Fibroblast of skin of right quadriceps (primary cell): ENCODE measurements around the gene NFIA.

ENCODE experiments used
- DNase-seq: peaks from one replicate; pipeline ENCODE4 v3.0.0-alpha.2; 2013

The NFIA gene

DNA sequence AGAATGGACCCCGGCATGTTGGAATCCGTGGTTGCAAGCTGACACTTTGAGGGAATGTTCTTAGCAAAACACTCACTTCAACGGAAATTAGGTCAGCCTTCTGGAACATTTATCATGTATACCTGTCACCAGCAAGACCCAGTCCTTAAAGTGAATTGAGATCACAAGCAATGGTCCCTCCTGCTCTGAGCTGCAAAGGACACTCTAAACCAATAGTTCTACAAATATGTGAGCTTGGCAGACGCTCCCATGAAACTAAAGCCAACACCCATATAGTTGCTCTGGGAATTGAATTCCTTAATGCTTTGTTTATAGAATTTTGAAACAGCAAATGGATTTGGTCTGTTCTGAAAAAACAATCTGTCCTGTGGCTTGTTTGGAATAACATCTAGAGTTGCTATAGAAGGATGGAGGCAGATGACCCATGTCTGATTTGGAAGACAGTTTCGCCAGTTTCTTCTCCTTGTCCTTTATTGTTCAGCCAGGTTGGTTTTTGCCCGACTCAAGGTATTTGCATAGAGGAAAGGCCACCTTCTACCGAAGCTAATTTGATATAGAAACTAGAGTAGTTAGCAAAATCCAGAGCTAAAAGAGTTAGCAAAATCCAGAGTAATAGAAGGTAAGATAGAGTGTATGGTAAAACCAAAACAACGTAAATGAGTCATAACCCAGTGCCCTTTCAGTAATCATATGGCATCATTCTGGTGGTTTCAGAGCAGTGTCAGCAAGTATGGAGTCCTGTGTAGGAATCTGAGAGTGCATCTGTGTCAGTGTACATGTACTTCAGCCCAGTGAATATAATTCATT, 236.2 kb downstream of the NFIA start:
- DNase-seq: peak; percentile 83

DNA sequence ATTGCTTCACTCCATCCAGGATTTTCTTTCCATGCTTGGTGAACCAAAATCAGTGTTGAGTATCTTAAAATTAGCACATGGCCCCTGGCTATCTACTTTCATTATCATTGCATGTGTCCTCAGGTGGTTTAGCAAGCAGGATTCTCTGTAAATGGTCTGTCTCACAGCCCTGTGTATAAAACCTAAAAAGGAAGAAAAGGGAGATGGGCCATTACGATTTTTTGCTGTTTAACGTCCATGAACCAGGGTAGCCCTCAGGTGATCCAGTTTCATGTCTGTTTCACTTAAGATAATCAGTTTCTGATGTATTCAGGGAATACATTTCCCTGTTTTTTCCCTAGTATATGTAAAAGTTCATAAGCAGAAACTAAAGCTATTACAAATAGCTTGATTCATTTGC, 238.2 kb downstream of the NFIA start:
- no peak for DNase-seq

DNA sequence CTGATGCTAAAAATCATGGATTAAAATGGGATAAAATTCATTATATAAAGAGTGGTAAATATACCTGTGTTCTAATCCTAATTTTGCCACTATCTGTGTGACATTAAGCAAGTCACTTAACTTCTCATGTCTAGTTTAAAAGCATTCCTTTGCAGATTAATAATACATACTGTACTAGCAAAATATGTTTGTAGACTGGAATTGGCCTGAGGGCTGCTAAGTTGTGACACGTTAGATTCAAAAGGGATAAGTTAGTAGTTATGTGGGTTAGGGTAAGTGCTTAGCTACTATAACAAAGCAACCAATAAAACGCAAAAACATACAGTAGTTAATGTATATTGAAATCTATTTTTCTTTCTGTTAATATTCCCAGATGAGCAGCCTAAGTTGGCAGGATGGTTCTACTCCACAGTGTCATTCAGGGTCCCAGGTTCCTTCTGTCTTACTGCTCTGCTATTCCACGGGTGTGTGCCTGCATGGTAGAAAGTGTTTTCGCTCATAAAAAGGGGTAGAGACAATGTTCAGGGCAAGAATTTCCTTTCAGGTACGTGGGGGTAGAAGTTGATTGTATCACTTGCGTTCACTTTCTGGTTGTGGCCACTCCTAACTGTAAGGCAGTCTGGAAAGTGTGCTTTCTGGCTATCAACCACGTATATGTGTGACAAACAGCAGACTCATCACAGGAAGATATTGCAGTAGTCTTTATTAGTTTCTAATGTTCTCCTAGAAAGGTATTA, 239.8 kb downstream of the NFIA start:
- DNase-seq: no peak

DNA sequence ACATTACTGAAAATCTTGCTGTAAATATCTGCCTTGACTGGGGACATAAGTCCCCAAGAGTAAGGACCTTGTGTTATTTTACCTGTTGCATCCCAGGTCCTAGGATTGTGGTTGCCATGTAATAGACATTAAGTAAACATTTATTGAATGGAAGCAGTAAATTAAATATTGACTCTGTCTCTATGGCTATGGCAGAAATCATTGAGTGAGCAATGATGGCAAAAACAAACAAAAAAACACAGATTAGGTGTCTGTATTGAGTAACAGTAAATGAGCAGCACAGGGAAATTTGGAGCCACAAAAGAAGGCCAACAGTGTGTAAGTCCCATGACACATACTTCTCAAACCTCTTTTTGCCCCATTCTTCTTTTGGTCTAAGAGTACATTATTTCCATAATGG, 240.4 kb downstream of the NFIA start:
- no peak for DNase-seq

DNA sequence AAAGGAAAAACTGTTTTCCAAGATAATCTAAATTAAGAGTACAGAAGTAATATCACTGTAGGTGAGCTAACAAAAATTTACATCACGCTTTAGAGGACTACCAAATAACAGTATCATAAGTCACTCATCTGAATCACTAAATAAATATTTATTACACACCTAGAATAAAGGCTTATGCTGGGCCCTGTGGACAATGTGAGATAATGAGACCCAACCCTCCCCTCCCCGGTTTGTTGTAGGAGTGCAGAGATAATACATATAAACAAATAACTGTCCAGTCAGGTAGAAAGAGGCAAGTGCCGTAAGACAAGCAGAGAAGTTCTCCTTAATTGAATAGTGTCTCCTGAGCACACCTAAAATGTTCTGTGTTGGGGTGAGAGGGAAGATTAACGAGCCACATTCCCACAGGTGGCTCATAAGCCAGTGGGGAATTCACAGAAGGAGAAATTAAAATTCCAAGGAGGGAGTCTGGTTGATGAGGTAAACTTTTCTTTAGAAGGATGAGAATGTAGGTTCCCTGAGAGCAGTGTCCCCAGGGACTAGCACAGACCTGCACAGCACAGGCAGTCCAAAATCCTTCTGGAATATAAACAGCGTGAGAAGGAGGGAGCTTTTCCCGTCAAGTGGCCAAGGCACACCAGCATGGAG, 241.4 kb downstream of the NFIA start:
- DNase-seq: no peak

DNA sequence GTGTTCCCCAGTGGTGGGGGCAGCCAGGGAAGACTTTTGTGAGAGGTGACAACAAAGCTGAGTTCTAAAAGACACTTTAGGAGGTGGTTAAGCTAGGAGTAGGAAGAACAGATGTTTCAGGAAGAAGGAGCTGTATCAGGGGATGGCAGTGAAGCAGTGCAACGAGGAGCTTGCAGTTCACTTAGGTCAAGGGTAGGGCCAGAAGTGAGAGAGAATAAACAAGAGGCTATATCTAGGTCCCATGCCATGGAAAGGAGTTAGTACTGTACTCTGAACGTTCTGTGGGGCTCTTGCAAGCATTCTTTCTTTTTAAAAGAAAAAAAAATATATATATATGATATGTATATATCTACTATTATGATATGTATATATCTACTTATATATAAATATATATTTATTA, 244.4 kb downstream of the NFIA start:
- no peak for DNase-seq

DNA sequence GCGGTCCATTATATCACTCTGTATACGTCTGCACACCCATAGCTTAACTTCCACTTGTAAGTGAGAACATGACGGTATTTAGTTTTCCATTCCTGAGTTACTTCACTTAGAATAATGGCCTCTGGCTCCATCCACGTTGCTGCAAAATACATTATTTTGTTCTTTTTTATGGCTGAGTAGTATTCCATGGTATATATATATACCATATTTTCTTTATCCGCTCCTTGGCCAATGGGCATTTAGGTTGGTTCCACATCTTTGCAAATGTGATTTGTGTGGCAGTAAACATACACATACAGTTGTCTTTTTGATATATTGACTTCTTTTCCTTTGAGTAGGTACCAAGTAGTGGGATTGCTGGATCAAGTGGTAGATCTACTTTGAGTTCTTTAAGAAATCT, 245.1 kb downstream of the NFIA start:
- DNase-seq: no peak

DNA sequence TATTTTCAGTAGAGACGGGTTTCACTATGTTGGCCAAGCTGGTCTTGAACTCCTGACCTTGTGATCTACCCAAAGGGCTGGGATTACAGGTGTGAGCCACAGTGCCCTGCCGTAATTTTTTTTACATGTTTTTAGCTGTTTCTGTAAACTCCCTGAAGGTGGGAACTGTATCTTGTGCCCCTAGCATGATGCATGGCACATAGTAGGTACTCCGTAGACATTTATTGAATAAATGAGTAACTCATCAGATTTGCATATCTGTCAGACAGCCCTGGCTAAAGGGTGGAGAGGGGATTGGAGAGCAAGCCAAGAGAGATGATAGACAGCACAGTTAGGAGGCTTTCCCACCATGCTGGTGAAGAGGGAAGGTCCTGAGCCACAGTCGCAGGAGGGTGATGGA, 247.2 kb downstream of the NFIA start:
- DNase-seq: no peak

DNA sequence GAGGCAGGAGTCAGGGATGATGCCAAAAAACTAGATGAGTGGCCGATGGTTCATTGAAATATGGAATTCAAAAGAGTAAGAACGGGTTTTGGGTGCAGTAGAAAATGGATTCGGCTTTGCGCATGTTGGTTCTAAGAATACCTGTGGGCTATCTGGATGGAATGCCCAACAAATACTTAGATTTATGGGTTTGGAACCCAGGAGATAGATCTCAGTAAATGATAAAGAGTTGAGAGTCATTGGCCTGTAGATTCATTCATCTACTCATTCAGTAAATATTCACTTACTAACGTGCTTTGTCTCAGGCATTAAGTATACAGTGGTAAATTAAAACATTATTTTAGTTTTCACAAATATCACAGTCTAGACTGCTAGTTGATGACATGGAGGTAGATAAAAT, 247.7 kb downstream of the NFIA start:
- no peak for DNase-seq

DNA sequence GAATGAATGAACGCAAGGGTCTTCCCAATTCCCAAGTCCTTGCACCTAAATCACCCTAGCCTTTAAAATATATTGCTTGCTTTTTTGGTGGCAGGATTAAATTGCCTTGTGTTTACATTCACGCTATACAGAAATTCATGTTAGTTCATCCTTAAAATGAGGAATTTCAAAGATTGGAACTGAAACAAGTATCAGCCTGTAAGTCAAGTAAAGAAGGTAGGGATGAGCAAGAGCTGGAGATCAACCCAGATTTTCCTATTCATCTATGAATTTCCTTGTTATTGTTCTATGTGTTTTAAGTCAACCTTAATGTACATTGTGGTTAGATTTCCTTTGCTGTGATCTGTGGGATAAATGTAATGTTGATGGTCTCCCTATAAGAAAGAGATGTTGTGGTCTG, 248.2 kb downstream of the NFIA start:
- no peak for DNase-seq

DNA sequence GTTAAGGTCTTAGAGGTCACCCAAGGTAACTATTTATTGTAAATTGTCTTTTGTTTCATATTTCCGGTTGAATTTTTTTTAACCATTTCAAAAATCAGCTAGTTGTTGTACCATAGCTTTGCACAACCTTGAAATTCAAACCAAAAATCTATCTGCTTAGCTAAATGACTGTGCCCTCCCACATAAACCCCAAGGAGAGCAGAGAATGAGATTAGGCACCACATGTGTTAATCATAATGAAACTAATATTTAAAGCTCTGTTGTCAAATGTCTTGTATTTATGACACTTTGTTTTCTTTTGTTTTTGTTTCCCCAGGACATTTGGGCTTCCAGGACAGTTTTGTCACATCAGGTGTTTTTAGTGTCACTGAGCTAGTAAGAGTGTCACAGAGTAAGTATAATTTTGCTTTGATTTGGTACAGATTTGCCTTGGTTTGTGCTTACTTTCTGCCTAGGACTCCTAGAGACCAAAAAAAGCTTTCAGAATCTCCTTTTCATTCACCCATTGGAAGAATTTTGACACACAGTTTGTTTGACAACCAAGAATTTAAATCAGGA, 249.9 kb downstream of the NFIA start:
- DNase-seq: no peak

DNA sequence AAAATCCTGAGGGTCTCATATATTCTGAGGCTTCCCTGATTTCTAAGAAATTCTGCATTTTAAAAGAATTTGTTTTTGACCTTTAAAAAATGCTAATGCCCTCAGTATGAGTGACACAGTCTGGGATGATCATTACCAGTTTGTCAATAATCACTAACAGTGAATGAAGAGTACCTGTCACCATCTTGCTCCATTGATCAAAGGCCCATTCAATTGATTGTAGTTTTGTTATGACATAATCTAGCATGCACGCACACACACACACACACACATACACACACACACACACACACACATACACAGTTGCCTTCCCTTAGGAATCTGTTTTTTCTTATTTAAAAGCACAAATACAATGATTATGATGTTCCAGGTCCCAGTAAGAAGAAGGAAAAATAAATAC, 250.4 kb downstream of the NFIA start:
- no peak for DNase-seq

DNA sequence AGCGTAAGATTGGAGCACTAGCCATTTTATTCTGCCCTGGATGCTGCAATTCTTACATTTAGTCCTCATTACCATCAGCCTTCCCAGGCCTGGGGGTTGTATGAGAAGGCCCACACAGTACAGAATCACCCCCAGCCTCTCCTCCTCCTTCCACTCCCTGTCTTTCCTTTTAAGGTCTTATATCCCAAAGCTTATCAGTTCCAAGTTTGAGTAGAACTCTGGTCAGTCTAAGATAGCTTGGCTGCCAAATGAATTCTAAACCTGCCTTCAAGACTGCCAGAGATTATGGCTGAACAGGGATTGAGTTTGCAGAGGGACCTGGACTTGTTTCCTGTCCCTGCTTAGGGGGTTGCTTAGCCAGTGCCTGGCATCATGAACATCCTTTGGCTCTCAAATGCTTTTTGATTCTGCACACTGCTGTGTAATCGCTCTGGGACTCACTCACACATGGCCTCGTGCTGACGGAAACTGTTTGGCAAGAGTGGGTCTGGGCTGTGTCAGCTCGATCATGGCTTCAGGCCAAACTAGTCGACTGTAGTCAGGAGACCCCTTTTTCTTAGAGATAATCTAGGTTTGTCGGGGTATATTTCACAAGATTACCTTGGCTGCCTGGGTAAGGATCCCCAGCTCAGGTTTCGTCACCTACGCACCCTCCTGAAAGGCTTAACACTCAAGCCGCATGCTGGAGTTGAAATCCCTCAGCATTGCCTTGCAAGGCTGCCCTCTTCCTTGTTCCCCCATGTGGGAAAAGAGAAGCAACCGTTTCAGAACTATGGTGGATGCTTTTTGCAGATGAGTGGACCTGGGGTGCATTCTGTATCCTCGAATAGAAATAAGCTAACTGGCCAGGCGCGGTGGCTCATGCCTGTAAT, 252.6 kb downstream of the NFIA start:
- no peak for DNase-seq

DNA sequence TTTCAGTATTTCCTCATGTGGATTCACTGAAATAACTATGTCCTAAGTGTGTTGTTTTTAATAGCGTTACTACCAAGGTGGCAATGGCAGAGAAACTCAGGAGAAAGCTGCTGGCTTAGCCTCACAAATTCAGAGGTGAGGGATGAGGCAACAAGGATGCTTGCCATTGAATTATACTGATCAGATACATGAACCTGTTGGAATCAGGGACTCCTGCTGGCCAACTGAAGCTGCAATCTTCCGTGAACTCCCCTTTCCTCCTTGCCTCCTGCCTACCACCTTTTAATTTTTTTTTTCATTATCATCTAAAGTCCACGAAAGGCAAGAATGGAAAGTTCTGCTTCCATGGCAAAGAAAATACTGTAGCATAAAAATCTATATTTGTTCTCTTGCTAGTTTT, 254.7 kb downstream of the NFIA start:
- DNase-seq: no peak

DNA sequence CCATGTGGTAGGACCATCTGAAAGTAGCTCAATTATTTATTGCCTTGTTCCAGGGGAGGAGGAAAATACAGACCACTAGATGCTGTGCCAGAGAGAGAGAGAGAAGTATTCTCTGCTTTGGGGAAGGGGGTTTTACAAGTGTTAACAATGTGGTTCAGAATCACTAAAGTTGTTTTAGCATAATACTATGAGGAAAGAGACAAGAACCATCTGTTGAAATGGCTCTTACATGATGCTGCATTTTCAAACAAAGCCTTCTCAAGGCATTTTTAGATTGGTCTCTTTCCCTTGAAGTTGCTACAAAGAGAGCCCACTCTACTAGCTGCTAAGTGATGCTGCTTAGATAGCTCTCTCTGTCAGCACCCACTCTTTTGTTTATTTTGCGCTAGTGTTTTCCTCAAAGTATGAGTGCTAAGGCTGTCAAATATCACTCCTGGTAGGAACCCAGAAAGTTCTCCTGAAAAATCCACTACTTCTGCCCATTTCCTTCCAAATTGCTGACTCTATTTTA, 255.1 kb downstream of the NFIA start:
- DNase-seq: no peak

DNA sequence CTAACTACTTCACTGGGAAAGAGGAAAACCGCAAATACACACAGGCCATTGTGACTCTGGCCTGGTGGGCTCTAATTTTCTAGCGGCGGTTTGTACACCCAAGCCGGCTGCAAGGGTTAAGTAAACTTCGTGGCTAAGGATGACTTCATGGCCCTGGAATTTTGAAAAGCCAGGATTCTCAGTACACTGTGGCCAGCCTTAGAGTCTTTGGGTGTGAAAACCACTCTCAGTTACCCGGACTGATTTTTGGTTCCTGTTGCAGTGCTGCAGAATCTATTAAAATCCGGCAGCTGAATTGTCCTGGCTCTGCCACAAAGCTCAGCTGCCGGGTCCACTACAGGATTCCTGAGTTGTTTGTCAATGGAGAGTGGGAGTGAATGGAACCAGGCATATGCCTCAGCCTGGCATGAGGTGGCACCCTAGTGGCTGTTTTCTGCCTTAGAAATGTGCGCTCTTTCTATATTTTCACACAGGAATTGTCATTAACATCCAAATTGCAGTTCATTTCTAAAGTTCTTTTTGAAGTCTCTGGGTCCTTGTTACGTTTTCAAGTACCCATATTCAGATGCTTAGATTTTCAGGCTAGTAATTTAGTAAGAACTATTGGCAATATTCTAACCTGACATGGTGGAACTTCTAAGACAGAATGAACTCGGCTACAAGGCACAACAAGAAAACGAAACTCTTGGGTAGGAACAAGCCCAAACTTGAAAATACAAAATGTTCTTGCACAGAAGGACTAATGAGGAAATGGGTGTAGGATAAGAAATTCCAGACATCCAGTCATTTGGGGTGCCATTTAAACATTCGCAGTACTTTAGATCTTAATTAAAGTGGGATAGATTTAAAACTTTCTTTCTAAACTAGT, 255.9 kb downstream of the NFIA start:
- DNase-seq: peak; percentile 83

DNA sequence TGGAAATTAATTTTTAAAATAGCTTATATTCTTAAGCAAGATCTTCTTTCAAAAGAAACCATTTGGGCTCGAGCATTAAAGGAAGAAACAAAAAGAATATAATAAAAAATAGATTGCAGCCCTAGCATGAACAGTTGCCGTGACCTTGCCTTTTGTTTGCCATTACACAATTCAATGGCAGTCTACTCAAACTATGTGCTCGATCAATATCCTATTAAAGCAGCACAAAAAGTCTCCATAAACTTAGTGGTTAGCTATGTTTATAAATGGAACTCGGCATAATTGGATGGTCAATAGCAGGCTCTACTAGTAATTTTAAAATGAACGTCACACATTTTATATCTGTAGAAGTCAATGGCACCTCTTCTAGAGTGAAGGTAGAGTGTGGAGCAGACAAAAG, 256.5 kb downstream of the NFIA start:
- DNase-seq: no peak

DNA sequence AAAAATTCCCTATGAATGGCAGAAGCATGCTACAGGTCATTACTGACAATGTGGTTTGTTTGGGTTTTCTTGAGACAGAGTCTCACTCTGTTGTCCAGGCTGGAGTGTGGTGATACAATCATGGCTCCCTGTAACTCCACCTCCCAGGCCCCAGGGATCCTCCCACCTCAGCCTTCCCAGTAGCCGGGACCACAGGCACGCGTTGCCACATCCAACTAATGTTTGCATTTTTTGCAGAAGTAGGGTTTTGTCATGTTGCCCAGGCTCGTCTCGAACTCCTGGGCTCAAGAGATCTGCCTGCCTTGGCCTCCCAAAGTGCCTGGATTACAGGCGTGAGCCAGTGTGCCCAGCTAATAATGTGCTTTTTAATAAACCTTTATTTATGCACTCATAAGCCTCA, 259.1 kb downstream of the NFIA start:
- DNase-seq: no peak

DNA sequence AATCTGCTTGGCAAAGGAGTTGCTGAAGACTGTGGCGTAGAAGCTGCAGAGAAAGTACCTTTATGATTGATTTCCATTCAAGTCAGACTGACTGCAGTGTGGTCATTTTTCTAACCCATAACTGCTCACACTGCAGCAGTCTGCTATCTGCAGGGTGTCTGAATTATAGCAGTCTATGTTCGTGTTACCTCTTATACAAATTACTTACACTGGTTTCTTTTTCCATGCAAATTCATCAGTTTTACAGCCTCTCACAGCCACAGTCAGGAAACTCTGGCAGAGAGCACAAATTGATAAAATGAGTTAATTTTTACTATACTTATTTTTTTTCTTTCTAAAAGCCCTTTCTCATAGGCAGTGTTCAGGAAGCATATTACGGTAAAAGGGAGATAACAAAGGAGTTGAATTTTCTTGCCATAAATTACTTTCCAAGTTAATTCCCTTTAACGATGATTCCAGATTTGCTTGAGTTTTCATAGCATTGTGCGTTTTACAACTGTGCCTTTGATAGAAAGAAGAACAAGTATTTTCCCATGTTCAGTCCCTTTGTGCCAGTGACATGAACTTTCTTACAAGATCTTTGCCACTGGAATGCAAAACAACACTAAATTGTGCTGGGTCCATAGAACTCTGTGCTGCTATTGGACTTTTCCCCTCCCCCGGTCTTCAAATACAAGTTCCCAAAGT, 261.5 kb downstream of the NFIA start:
- DNase-seq: no peak

DNA sequence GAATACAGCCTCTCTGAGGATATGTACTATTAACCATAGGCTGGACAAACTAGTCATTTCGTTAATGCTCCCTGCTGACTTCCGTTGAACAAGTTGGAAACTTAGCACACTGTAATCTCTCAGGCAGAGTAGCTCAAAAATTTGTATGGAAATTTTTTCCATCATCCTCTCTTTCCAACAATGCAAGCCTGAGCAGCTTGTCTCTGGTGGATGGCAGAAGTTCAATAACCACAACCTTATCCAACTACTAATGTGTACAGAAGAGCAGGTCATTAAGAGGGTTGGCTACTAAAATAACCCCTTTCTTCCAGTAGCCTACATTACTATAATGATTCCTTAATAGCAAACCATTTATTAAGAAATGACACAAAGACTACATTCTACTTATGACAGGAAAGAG, 262.3 kb downstream of the NFIA start:
- no peak for DNase-seq
